Measurements from ENCODE around the gene HERPUD2. TPM values are rescaled to one million over a fixed set of nuclear protein-coding genes. Genes with fewer than 3 reads are reported as not detected.

The HERPUD2 gene
- total RNA-seq, 2 experiments from 2014 or later, result 24.9 to 25.0 TPM

- Mint-ChIP-seq H3K4me3 (no peak overlapping the region), H3K36me3 (ENCODE audit: low read depth) (no peaks in the 10 kb centered on the region), H3K27ac (no peak overlapping the region), H3K4me1 (ENCODE audit: low read depth) (peaks cover 22% of the 10 kb centered on the region), H3K27me3 (no peaks in the 10 kb centered on the region), H3K9me3 (no peaks in the 10 kb centered on the region)
- no peak for TF ChIP-seq CTCF (IDR thresholded peaks at IDR 0.05)
- DNase-seq (no peak), ATAC-seq (no peak)
- intact Hi-C loops (cut with micrococcal nuclease), result no loop called here
- ChIA-PET POLR2A (interaction anchor here (0.9 kb wide), 1 partner anchor 94 kb away, joined by 3 read pairs; no protein-coding TSS in a partner anchor), CTCF (interaction anchor here (1.3 kb wide), 1 partner anchor 18 kb away, joined by 3 read pairs; no protein-coding TSS in a partner anchor)
These were observed 22.6 kb upstream of the HERPUD2 start for GRCh38 chr7:35717516-35717915.

- ChIA-PET CTCF (interaction anchor here (1.3 kb wide), 1 partner anchor 17 kb away, joined by 3 read pairs; no protein-coding TSS in a partner anchor), POLR2A (interaction anchor here (0.9 kb wide), 1 partner anchor 94 kb away, joined by 3 read pairs; no protein-coding TSS in a partner anchor)
- no peak overlapping the region for H3K4me3 Mint-ChIP-seq
- no peak for DNase-seq
- no peaks in the 10 kb centered on the region for H3K36me3 Mint-ChIP-seq (ENCODE audit: low read depth)
- H3K4me1 Mint-ChIP-seq (ENCODE audit: low read depth), result peaks cover 17% of the 10 kb centered on the region
- no peaks in the 10 kb centered on the region for H3K9me3 Mint-ChIP-seq
- intact Hi-C loops (cut with micrococcal nuclease), result no loop called here
- H3K27me3 Mint-ChIP-seq, result no peaks in the 10 kb centered on the region
- no peak overlapping the region for H3K27ac Mint-ChIP-seq
- TF ChIP-seq CTCF (IDR thresholded peaks at IDR 0.05), result no peak
- no peak for ATAC-seq
These were observed 22.1 kb upstream of the HERPUD2 start for GRCh38 chr7:35717013-35717412.

GRCh38 chr7:35716038-35716803, 21.3 kb upstream of the HERPUD2 start:
- Mint-ChIP-seq H3K4me3 (no peak overlapping the region), H3K27ac (no peak overlapping the region), H3K4me1 (ENCODE audit: low read depth) (peaks cover 9% of the 10 kb centered on the region), H3K27me3 (no peaks in the 10 kb centered on the region), H3K36me3 (ENCODE audit: low read depth) (no peaks in the 10 kb centered on the region), H3K9me3 (no peaks in the 10 kb centered on the region)
- TF ChIP-seq CTCF (IDR thresholded peaks at IDR 0.05), result no peak
- ATAC-seq (no peak), DNase-seq (no peak)
- intact Hi-C loops (cut with micrococcal nuclease), result no loop called here
- POLR2A ChIA-PET, result no interaction called here
- CTCF ChIA-PET, result interaction anchor here (0.6 to 1.3 kb wide), 2 partner anchors 16 to 30 kb away, joined by 3 read pairs; no protein-coding TSS in a partner anchor

- intact Hi-C loops (cut with micrococcal nuclease), result no loop called here
- ATAC-seq (peak; percentile 34), DNase-seq (no peak)
- H3K9me3 Mint-ChIP-seq, result no peaks in the 10 kb centered on the region
- no peaks in the 10 kb centered on the region for H3K27me3 Mint-ChIP-seq
- ChIA-PET POLR2A (no interaction called here), CTCF (no interaction called here)
- peaks cover 12% of the 10 kb centered on the region for H3K4me1 Mint-ChIP-seq (ENCODE audit: low read depth)
- no peak for TF ChIP-seq CTCF (IDR thresholded peaks at IDR 0.05)
- no peaks in the 10 kb centered on the region for H3K36me3 Mint-ChIP-seq (ENCODE audit: low read depth)
- H3K27ac Mint-ChIP-seq, result no peak overlapping the region
- no peak overlapping the region for H3K4me3 Mint-ChIP-seq
These were observed 19.9 kb upstream of the HERPUD2 start for GRCh38 chr7:35714862-35715261.

- intact Hi-C loops (cut with micrococcal nuclease), result no loop called here
- H3K27ac Mint-ChIP-seq, result no peak overlapping the region
- DNase-seq, result no peak
- no peak overlapping the region for H3K4me3 Mint-ChIP-seq
- H3K36me3 Mint-ChIP-seq (ENCODE audit: low read depth), result no peaks in the 10 kb centered on the region
- H3K27me3 Mint-ChIP-seq, result no peaks in the 10 kb centered on the region
- H3K9me3 Mint-ChIP-seq, result no peaks in the 10 kb centered on the region
- no peak for ATAC-seq
- no peak for TF ChIP-seq CTCF (IDR thresholded peaks at IDR 0.05)
- H3K4me1 Mint-ChIP-seq (ENCODE audit: low read depth), result peaks cover 17% of the 10 kb centered on the region
- ChIA-PET CTCF (interaction anchor here (1.5 kb wide), 1 partner anchor 193 kb away, joined by 7 read pairs; no protein-coding TSS in a partner anchor), POLR2A (no interaction called here)
These were observed 19.5 kb upstream of the HERPUD2 start for GRCh38 chr7:35714407-35714806.

Measured in activated CD8-positive, alpha-beta T cell treated with anti-CD3 and anti-CD28 coated beads for 36 hours (primary cell).